ENCODE results near the gene NRXN3.
A peak's percentile ranks its signal among the peaks of the same experiment; 100 is the strongest.

The NRXN3 gene

DNA sequence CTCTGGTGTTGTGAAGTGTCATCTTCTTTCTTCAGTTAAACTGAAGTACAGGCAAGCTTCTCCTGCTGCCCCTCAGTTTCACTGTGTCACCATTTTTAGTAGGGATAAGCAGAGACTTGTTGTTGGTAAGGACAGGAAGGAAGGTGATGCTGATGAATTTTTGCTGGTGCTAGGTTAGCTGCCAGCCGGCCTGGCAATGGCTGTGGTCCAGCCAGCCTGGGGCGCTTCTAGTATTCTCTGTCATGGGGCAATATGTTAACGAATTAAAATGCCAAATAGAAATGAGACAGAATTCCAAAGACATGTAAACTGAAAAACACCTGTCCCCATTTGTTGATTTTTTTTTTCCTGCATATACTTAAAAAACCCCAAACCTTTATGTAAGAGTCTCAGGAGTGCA is 1438.3 kb downstream of the NRXN3 start:
- no peak for DNase-seq

DNA sequence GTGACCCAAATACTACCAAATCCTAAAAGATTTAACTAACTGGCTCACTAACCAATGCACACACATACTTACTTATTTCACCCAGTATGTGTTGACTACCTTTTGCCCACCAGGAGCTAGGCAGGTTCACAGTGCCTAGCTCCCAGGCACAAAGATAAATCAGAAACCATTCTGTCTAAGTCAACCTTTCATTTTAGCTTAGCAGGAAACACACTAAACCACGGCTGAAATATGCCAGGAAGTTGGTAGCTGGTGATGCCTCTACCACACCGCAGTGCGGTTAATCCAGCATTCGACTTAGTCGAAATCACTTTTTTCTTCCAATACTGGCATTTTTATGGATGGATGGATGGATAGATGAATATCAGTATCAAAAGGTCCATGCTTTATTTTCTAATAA is 1443.5 kb downstream of the NRXN3 start:
- no peak for DNase-seq

DNA sequence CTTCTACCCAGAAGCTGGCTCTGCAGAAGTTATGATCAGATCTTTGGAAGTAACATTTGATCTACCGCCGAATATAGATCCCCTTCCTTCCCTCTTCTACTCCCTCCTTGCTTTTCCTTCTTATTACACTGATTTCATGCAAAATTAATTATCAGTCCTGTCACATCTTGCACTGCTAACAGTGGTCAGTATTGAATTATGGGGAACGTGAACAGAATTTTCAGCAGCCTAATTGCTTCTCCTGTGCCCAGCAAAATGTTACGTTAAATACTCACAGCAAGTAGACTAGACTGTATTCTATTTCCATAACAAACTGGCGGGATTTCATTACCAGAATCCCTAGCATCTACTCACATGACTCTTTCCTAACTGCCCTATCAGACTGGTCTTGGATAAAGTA is 1444.3 kb downstream of the NRXN3 start:
- no peak for DNase-seq

DNA sequence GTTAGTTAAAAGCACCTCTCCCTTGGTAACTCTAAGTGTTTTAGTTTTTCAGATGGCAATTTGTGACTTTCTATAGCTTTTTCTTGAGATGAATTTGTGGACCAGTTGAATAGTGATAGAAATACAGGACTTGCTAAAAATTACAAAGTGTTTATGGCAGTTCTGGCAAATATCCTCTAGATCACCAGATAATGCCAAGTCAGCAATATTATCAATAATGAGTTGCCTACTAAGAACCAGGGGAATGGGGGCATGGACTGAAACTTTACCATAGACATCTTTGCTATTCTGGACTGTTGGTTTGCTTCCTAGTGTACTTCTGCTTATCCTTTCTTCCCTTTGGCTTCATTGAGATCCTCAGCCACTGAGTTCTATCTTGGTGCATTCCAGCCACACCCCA is 1456.9 kb downstream of the NRXN3 start:
- DNase-seq, result no peak

DNA sequence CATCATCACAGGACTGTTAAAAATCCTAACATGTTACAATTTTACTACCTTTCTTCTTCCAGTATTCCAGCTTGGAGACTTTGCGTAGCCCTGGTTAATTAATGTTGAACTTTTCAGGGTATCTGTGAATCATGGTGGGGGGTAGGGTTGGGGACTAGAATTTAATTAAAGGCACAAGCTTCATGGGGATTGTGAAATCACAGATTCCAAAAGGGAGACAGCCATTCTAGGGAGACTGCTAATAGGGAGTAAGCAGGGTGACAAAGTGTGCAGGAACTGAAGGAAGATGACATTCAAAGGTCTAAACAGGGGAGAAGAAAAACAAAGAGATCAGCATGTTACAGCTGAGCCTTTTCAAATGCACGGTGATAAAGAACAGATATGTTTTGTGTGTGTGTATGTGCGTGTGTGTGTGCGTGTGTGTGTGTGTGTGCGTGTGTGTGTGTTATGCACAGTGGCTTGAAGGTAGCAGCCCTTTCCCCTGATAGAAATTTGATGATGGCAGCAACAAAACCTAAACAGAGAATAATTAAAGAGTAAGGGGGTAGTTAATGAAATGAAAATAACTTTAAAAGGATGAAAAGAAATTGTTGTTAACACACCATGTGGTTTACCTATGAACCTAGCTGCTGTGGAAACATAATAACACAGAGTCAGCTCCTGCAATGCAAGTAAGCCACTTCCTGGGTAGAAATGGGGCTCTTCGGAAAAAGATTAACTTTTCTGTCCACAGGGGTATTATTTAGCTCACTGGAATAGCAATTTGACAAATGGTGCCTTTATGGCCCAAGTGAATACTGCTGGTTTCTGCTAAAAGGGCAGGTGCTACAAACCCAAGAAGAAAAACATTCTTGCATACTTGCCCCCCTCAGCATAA is 1459.5 kb downstream of the NRXN3 start:
- DNase-seq, result no peak

DNA sequence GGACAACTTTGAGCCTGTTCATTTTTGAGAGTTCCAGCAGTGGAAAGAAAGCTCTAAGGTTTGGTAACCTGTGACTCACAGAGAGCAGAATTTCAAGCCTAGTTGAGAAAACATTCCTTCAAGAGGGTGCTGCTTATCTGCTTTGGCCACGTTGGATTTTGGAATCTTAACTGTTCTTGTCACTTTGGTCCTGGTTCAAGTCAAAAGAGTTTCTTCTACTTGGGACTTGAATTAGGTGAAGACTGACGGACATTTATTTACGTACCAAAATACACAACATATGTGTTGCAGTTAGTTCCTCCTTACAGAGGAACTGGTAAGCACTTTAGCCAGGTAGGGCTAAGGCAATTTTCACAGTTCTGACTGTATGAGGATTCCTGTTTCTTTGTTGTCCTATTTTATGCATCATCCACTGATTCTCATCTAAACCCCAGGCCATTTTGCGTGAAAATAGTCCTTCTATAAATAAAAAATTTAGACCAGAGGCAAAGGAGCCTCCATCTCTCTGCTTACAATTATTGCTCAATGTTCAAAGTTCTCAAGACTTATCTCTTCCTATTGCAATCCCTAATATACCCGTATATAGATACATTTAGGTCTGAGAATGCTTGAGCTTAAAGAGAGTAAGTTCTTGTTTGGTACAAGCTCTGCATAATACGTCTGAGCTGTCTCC is 1460.3 kb downstream of the NRXN3 start:
- DNase-seq, result no peak

DNA sequence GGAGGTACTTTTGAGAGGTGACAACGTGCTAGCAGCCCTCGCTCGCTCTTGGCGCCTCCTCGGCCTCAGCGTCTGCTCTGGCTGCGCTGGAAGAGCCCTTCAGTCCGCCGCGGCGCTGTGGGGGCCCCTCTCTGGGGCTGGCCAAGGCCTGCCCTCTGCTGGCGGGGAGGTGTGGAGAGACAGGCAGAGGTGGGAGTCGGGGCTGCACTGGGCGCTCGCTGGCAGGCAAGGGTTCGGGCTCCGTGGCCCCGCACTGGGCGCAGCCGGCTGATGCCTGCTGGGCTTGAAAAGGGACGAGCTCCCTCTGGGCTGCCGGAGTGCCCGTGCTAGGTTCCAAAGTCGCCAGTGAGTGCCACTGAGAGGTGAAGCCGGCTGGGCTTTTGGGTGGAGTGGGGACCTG is 1461.1 kb downstream of the NRXN3 start:
- no peak for DNase-seq

DNA sequence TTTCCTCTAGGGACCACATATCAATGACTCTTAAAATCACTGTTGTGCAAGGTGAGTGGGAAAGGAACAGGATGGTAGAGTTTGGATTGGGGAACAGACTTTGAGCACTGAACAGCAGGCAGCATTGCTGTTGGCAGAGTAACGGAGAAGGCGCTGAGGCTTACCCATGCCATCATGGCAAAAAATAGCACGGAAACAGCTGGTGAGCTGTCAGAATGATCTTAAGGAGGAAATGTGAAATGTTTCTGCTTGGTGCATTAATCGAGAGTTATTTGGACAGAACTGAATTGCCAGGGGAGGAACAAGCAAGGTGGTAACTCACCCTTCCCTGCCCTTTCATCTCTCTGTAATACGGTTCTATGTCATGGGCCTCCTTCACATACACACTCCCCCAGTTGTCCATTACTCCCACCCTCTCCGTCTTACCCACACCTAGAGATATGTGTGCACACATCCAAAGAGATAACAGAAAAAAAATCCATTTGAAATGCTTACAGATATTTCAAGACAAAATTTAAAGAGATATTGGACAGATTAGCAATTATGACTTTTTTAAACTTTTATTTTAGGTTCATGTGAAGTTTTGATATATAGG is 1468.6 kb downstream of the NRXN3 start:
- no peak for DNase-seq

DNA sequence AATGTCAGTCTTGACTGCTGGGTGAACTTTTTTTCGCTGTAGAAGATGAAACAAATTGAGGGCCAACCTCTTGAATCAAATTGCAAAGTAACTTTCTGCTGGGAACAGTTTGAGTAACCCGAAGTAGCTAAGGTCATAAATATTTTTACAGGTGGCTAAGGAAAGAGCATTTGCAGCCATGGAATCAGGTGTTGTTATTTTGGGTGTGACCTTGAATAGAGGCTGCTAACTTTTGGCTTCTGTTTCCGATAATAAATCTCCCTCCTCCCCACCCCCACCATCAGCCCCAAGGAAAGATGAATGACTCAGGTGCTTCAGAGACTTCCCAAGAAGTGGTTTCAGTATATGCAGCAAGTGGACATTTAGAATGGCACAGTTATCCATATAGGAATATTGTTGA is 1469.4 kb downstream of the NRXN3 start:
- DNase-seq, result no peak

DNA sequence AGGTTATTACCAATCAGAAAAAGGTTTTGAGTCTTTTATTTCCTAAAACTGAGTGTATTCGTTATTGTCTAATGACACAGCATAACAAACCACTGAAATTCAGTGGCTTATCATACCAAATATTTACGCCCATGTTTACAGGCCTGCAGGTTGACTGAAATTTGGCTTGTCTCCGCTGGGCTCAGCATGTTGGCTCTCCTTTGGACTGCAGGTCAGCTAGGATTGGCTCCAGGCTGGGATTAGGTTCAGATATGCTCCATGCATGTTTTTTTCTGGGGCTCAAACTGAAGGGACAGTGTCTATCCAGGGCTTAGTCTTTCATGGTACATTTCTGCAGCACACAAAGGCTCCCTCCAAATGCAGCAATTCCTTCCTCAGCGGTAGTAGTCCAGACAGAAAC is 1471.2 kb downstream of the NRXN3 start:
- no peak for DNase-seq

DNA sequence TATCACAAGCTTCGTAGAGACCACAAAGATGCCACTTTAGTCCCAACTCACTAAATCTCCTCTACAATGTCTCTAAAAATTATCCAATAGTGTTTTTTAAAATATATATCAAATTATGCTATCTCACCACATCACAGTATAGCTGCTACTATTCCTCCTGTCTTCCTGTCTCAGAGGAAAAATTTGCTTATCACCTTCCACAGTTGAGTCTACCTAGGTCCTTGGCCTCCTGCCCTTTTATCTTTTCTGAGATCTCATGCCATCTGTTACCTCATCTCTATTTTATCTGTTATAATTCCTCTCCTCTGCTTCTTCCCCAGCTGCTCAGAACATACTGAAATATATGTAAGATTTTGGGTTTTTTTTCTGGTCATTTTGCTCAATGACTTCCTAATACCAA is 1473.0 kb downstream of the NRXN3 start:
- no peak for DNase-seq

DNA sequence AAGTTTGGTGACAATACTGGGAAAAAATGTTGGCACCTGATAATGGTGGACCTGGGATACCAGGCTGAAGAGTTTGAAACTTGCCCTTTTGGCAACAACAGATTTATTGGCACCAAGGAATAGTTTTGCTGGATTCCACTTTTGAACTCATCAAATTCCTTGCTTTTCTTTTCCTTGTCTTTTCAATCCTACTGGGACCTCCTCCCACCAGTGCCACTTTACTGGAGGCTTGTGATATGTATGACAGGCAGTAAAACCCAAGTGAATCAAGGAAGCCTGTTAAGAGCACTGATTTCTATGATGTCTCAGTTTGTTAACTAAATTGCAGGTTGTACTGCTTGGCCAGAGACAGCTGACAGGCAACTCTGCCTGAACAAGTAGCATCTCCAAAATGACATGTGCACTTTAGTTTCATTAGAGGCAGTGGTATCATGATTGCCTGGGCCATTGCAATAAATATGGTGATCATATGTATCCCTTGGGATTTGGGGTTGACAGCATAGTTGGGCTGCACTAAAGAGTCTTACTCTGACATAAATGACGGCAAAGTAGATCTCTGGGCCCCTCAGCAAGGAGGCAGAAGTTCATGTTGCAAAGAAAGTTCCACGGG is 1475.7 kb downstream of the NRXN3 start:
- DNase-seq, result no peak

DNA sequence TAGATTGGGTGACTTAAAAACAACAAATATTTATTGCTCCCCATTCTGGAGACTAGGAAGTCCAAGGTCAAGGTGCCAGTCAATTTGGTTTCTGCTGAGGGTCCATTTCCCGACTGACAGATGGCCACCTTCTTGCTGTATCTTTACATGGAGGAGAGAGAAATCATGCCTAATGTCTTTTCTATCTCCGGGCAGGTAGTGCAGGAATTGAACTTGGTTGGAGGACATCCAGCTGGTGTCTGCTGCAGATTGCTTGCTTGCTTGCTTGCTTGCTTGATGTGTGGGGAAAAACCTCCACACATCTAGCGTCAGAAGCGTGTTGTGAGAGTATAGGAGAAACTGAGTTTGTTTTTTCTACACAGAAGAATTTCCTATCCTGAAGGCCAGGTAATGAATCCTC is 1479.7 kb downstream of the NRXN3 start:
- DNase-seq, result no peak

DNA sequence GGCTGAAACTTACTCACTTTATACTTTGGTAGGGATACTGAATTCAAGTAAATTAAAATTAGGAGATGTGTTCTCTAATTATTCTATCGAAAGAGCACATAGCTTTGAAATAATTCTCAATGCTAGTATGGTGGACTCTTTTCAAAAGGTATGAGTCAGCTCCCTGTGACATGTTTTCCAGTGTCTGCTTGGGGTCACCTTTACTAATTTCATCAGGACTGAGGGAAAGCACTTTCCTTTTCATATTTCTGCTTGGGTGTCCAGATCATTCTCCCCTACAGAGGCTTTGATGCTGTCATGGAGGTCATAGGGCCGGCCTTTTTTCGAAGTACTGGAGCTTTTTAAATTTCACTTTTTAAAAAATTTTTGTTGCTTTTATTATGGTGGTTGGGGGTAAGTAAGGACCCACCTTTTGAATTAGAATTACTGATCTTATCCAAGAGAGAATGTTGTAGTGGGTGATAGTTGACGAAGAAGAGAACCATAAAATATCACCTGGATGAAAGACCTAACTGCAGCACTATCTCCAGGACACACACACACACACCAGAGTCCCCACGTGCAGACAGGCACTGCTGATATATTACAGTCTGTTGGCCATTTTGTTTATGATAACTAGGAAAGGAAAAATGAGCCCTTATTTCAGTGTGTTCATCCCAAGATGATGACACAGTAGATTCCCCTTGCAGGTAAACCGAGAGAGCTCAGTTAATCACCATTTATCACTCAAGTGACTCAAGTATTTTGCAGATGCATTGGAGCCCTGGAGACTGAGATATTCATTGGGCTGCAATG is 1482.5 kb downstream of the NRXN3 start:
- DNase-seq, result no peak

DNA sequence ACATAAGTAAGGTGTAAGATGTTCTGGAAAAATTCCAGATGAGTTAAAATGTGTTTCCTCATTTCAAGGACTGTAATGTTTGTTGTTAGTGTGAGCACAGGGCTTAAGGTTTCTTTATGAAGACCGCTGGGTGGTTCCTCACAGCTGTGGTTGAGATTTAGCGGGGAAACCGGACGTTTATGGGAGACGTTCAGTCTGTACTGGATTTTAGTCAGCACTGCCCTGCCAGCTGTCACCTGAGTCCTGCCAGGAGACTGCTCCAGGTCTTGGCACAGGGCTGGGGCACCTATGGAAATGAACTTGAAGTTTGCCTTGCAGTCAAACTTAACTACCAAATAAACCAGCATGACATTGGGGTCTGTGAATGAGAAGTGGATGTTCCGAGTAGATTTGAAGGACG is 1485.9 kb downstream of the NRXN3 start:
- no peak for DNase-seq

DNA sequence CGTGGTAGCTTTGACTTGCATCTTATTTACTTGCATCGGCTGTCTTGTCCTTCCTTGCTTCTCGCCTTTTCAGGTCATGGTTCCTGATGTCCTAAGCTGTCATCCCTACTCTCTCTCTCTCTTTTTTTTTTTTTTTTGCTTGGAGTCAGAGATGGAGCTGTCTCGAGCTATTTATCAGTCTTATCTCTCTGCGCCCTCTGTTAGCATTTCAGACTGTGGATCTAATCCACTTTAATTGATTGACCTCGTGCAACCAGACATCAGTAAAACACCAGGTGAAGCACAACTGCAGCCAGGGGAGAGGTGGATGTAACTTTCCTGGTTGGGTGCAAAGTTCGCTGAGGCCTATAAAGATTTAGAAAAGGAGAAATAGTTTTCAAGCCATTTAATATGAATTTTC is 1486.3 kb downstream of the NRXN3 start:
- no peak for DNase-seq

DNA sequence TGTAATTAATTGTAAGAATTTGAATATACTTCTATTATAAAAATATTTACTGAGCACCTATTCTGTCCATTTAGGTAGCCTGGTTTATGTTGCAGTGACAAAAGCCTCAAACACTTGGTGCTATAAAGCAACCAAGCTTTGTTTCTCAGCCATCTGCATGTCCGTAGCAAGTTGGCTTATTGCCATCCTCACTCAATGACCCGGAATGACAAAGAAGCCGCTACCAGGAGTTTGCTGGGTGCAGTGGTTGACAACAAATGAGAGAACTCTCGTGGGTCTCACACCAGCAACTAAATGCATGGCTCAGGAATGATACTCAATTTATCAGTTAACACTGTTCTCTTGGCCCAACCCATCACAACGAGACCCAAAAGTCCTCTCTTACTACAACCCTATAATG is 1488.0 kb downstream of the NRXN3 start:
- no peak for DNase-seq

DNA sequence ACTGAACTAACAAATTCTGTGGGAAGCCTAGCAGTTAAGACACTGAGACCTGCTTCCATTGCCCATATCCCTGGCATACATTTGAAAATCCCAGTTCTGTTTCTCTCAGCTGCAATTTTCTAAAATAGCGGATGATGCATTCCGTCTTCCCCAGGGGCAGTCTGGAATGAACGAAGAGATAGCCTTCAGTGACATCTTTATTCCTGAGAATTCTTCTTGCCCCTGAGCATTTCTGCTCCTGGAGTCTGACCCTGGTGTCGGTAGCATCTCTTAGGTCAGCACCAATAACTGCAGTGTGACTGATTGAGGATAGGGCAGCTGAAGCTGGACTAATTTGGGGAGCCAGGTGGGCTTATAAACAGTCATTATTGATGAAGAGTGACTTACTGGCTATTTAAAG is 1488.6 kb downstream of the NRXN3 start:
- DNase-seq, result no peak

DNA sequence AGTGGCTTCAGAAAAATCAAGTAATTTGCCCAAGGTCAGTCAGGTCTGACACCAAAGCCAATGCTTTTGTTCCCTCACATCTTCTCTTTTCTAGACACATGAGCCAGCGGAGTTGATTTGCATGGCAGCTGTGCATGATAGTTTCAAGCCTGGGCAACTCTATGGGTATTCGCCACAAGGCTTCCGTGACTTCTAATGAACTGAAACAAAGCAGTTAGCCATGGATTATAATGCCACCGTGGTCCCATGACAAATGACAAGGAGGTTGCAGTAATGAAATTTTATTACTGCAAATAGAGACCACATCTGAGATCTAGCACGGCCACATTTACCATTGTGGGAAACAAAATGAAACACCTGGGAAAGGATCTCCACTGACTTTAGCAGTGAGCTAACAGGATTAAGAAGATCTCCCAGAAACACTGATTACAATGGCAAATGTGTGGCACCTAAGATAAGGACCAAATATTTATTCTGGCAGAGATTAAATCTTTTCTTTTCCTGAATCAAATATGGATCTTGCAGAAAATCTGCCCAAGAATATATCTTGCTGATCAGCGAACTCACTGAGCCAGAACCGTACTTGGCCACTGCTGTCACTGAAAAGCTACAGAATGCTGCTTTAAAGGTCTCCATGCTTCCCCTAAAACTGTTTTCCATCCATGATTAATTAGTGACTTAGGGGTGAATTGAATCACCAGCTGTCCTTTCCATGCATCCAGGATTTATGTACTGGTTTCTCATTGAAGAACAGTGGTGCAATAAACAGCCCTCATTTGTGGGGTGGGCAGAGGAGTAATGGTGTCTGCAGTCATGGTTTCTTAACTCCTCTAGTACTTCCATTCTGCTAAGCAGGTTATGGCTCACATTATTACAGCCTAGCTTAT is 1490.1 kb downstream of the NRXN3 start:
- no peak for DNase-seq

DNA sequence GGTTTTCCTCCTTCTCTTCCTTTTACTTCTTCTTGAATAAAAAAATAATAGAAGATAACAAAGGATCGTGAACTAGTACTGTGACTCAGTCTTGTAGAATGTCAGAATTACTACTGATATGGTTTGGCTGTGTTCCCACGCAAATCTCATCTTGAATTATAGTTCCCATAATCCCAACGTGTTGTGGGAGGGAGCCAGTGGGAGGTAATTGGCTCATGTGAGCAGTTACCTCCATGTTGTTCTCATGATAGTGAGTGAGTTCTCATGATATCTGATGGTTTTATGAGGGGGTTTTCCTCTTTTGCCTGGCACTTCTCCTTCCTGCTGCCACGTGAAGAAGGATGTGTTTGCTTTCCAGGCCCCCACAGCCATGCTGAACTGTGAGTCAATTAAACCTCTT is 1491.6 kb downstream of the NRXN3 start:
- peak; percentile 30 for DNase-seq

DNA sequence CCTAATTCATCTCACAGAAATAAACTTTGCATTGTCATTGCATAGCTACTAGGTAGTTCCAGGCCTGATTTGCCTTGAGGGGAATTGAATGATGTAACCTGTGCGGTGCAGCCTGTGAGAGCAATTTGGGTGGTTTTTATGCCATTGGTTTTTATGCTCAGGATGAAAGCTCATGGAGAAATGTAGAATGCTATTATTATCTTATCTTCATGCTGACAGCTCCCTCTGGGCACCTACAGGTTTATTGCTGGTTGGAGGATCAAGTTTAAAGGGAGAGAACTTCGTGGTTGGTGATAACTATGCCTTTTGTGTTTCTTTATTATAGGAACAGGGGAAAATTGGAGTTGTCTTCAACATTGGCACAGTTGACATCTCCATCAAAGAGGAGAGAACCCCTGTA is 1493.3 kb downstream of the NRXN3 start:
- DNase-seq, result no peak

DNA sequence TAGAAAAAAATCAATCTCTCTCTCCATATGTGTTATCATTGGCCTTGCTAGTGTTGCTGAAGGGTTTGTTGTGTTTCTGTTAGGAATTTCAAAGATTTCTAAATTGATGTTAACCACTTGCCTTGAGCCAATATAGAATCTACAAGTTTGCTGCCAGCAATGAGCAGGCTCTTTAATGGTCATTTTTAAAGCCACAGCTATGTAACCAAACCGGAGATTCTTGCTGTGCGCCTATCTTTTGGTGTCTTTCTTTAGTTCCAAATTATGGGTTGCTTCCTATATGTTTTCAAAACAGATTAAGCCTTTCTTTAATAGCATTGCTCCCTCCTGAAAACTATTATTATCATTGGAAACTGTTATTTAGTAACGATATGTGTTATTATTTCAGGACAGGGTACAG is 1495.4 kb downstream of the NRXN3 start:
- no peak for DNase-seq

Measured in fibroblast of skin of right biceps (primary cell).